ENCODE measurements around the gene RBMS1.

- TF ChIP-seq CTCF (IDR thresholded peaks at IDR 0.05; ENCODE audit: low read depth, low read length, poor library complexity, severe bottlenecking), result no peak
- no peak for TF ChIP-seq EZH2phosphoT487 (IDR thresholded peaks at IDR 0.05; ENCODE audit: borderline replicate concordance, low read length)
These were observed 193.4 kb downstream of the RBMS1 start for GRCh38 chr2:160300203-160300602.

Measured in DOHH2 (cell line).